G401 (cell line): ENCODE data around the gene RBM8A. TPM values are rescaled to one million over a fixed set of nuclear protein-coding genes. Genes with fewer than 3 reads are reported as not detected.

Source experiments
- DNase-seq: peaks from one replicate; pipeline ENCODE4 v3.0.0-alpha.2; 2015; ENCODE audit warnings: low spot score
- in situ Hi-C: cut with HindIII; loops from 2 replicates; pipeline ENCODE4 v1.10.0; 2016; ENCODE audit warnings: low sequenced_read_pairs, mixed read lengths
- total RNA-seq: library from RNA; depleted of rRNA; stranded (reverse); fragments of >200 nt; shearing (Covaris generic); gene quantifications from 2 replicates; pipeline ENCODE4 v1.2.3, GENCODE V29; 2014; rRNA removed

Gene RBM8A
- total RNA-seq, 1 experiment from 2014 or later = 117 TPM

DNA sequence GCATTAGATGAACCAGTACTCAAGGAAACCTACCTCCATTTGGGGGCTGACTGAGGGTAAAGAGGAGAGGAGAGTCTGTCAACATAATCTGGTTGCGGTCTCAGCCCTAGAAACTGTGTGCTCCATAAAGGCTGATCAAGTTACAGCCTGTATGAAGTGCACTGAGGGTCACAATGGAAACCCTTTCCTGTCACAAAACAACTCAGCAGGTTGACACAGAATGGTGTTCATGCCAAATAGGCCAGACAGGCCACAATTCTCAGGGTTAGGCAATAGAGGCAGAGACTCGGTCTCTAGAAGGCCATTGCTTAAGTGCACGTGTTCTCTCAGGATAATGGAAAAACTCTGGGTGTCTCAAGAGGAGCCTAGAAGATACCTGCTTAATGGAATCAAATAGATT lies 37.6 kb downstream of the RBM8A start:
- in situ Hi-C loops = no loop called here
- no peak for DNase-seq

DNA sequence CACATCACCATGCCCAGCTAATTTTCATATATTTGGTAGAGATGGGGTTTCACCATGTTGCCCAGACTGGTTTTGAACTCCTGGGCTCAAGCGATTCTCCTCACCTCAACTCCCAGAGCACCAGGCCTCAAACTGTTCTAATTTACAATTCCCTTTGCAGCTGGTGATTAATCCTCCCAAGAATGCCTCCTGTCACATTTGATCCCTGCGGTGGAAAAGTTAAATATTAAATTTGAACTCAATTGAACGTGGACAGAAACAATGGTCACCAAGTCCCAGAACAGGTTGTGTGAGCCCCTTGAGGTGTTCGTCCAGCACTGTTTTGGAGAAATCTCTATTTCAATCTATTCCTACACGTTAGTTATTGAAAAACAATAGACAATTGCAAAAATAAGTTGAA lies 39.7 kb downstream of the RBM8A start:
- no peak for DNase-seq
- in situ Hi-C loops = no loop called here

- DNase-seq = no peak
- in situ Hi-C loops = no loop called here
These were observed 40.5 kb downstream of the RBM8A start for GRCh38 chr1:145886816-145887215.

DNA sequence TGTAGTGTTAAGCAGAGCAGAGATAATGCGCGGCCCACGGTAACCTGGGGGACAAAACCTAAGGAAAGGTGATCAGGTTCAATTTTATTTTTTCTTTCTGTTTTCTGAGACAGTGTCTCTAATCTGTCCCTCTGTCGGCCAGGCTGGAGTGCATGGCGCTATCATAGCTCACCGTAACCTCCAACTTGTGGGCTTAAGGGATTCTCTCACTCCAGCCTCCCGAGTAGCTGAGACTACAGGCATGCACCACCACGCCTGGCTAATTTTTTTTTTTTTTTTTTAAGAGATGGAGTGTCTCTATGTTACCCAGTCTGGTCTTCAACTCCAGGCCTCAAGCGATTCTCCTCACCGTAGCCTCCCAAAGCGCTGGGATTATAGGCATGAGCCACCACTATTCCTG lies 40.9 kb downstream of the RBM8A start:
- in situ Hi-C loops = no loop called here
- DNase-seq = no peak

DNA sequence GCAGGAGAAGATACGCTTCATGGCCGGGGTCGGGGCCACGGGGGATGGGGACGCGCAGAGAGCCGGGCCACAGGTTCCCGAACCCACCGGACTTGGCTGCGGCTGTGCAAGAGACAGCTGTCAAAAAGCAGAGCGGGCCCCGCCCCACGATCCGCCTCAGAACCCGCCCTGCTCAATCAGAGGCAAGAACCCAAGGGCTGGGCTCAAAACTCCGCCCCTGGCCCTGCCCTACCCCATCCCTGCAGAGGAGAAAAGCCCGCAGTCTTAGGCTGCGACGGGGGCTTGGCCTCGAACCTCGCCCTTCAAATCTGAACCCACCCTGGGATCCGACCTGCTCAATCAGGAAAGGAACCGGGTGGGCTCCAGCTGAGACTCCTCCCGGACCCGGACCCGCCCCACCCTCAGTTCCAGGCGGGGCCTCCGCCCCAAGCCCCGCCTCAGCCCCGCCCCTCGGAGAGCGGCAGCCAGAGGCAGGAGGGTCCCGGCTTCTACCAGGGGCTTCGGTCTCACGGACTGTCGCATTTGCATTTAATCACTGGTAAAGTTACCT lies 41.5 kb downstream of the RBM8A start, which contains the start of gene ANKRD35:
ANKRD35 (minus strand) TSS at position 129 of the 550 bp plus-strand sequence; CDS start at position 21, 108 bp downstream.
- DNase-seq = peak; percentile 90
- in situ Hi-C loops = no loop called here

DNA sequence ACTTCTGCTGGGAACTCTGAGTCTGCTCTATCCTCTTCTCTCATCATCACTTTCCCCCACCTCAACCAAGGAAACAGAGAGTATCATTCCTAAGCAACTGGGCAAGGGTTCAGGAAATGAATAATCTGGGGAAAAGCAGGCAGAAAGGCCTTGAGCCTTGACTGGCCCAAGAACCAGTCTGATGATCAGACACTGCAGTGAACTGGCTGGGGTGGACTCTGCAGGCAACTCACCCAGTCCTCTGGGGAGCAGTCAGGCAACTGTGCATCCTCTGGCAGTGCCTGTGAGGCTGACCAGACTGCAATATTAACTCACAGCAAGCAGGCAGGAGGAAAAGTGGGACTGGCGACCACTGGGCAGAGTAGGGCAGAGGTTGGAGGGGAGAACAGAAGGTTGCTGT lies 42.6 kb downstream of the RBM8A start:
- DNase-seq = no peak
- in situ Hi-C loops = no loop called here

DNA sequence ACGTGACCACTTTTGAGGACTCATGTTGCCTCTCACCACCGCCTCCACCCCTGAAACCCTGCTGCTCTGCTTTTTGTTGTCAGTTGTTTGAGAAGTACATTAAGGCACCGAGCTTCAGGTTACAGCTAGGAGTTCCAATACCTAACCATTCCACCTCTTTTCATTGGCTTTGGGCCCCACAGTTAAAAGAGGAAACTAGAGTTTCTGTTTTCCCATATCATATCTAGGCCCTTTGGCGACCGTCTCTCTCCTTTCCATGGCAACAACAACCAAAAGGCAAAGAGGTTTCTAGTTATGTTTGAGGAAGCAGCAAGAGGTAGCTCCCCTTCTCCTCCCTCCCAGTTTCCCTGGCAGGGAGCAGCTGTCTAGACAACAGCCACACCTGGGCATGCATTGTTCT lies 47.5 kb downstream of the RBM8A start:
- in situ Hi-C loops = no loop called here
- no peak for DNase-seq

- in situ Hi-C loops = no loop called here
- DNase-seq = no peak
These were observed 48.6 kb downstream of the RBM8A start for GRCh38 chr1:145878724-145879123.

DNA sequence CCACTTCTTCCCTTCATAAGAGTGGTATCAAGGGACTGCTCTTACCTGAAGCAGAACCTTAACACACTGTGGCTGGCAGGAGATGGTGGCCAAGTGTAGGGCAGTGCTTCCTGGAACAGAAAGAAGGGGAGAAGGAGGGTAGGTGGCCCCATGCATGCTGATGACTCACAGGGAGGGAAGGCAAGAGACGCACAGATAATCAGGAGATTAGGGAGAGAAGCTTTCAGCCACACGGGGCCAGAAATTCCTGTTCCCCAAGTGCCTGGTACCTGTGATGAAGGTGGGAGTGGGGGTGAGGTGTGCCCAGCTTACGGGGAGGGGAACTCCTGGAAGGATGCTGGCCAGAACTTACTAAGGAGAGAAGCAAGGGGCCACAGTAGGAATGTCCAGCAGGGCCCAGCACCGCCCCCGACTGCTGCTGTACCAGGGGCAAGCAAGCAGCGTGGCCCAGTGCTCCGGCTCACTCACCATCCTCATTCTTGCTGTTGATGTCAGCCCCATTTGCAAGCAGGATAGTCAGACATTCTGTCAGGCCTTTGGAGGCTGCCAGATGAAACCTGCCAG lies 49.3 kb downstream of the RBM8A start:
- in situ Hi-C loops = no loop called here
- DNase-seq = no peak

DNA sequence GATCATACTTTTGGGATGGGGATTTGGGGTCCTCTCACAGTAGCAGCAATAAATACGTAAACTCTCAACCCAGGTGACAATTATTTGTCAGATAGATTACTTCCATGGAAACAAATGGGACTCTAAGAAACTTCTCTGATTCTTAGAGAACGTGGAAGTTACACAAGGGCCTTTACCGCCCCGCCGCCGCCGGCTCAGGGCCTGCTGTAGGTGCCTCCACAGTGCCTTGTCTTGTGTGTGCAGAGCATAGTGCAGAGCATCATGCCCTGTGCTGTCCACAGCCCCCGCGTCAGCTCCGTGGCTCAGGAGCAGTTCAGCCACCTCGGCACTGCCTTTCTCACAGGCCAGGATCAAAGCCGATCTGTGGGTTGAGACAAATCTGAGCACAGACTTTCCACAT lies 52.6 kb downstream of the RBM8A start:
- no peak for DNase-seq
- in situ Hi-C loops = no loop called here

DNA sequence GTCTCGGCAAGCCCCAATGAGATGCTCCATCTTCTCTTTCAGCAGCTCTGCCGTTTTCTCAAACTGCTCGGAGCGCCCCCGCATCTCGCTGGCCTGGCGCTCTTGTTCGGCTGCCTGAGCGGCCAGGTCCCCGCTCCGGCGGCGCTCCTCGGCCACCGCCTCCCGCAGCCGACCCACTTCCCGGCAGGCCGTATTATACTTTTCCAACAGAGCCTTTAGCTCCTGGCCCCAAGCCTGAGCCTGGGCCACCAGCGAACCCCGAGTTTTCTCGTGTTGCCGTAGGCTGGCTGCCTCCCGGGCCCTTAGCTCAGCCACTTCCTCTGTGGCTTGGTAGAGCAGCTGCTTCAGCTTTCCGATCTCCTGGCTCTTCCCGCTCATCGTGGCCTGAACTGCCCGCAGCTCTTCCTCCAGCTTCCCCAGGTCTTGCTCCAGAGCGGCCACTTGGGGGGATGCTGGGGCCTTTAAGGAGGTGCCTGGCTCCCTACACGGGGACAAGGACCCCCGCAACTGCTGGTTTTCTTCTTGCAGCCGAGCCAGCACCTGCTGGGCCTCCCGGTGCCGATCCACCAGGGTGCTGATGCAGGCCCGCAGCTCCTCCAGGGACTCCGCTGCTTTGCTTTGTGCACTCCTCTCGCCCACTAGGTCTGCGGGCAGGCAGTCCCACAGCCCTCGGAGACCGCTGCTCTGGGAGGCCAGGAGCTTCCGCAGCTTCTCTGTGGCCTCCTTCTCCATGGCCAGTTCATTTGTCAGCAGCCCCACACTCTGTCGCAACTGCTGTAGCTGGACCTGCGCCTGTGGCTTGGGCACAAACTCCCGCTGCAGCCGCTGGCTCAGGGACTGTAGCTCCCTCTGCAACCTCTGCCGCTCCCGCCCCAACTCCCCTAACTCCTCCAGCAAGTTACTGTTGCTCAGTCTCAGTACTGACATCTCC lies 55.0 kb downstream of the RBM8A start:
- in situ Hi-C loops = no loop called here
- peak; percentile 76 for DNase-seq

Other genes with a start within 250 kb of the RBM8A start
- gene PDZK1, start 220.1 kb downstream of the RBM8A start, total RNA-seq = 0.64 and 1.4 TPM in 2 replicates
- not detected in 2 replicates for gene CD160, start 208.0 kb downstream of the RBM8A start, total RNA-seq
- gene RNF115, start 103.4 kb downstream of the RBM8A start, total RNA-seq = 8.6 and 8.9 TPM in 2 replicates
- gene POLR3C, start 103.3 kb downstream of the RBM8A start, total RNA-seq = 12.0 and 28.1 TPM in 2 replicates
- gene NUDT17, start 81.9 kb downstream of the RBM8A start, total RNA-seq = 3.1 and 3.6 TPM in 2 replicates
- 10.3 and 14.1 TPM in 2 replicates for gene PIAS3, start 68.4 kb downstream of the RBM8A start, total RNA-seq
- gene ANKRD35, start 41.6 kb downstream of the RBM8A start, total RNA-seq = not detected in 2 replicates
- gene ITGA10, start 17.4 kb downstream of the RBM8A start, total RNA-seq = 0.27 and 0.74 TPM in 2 replicates
- 18.2 and 31.9 TPM in 2 replicates for gene PEX11B, start 8.8 kb downstream of the RBM8A start, total RNA-seq
- 31.7 and 32.1 TPM in 2 replicates for gene LIX1L, start 30.5 kb upstream of the RBM8A start, total RNA-seq
- 2.5 and 16.1 TPM in 2 replicates for gene ANKRD34A, start 37.1 kb upstream of the RBM8A start, total RNA-seq
- 13.4 and 13.5 TPM in 2 replicates for gene POLR3GL, start 37.2 kb upstream of the RBM8A start, total RNA-seq
- gene TXNIP, start 69.1 kb upstream of the RBM8A start, total RNA-seq = 1.8 and 4.7 TPM in 2 replicates
- not detected in 2 replicates for gene HJV, start 94.3 kb upstream of the RBM8A start, total RNA-seq
- gene NBPF10, start 217.3 kb upstream of the RBM8A start, total RNA-seq = 0.20 and 0.55 TPM in 2 replicates